IPS-11a (cell line): ENCODE measurements around the gene BCAS3.
"Not testable (repeated sequence)": the region's sequence is repeated elsewhere in the genome, so short reads cannot be mapped to it uniquely, and the experiment has no call there.

ENCODE experiments used
- H3K4me3 ChIP-seq: one replicate; pipeline ENCODE4 v1.5.1; 2013; ENCODE audit warnings: low read depth, low read length, control low read depth

BCAS3 gene

DNA sequence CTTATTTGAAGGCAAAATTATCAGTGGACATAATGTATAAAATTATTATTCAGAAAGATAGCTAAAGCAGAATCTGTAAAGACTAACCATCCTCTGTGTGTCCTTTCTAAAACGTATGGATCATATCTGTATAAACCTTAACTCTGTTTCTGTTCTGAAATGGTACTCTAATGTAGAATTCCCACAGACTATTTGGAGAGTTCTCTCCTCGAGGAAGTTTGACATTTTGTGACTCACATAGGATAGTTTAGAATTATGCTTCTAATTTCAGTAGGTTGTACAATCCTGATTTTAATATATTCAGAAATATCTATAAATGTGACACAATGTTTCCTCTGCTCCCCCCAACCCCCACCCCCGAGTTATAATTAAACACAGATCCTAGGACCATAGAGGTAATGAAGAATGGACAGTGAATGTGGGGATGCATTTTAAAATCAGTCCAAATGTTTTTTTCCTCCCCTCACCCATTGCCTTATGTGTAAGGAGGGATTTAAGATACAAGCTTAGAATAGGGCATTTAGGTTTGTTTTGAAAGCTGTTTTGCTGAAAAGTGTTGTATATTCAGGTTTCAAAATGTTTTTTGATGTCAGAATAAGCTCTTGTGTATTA, 66.8 kb downstream of the BCAS3 start:
- H3K4me3 ChIP-seq = no peak overlapping the region

DNA sequence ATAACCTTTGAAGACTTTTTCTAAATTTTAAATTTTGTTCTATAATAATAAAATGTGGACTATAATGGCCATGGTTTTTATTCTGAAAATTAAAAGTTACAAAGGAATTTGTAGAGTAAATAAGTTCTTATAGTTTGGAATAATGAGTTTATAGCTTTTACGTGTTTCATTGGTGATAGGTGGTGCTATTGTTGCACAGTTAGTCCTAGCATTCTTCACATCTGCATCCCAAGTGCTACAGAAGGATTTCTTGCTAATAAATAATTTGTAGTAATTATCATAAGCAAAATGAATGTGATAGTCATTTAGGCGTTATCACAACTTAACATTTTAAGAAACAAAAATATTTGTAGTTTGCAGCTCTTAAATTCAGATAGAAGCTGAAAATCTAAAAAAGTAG, 67.9 kb downstream of the BCAS3 start:
- no peak overlapping the region for H3K4me3 ChIP-seq

DNA sequence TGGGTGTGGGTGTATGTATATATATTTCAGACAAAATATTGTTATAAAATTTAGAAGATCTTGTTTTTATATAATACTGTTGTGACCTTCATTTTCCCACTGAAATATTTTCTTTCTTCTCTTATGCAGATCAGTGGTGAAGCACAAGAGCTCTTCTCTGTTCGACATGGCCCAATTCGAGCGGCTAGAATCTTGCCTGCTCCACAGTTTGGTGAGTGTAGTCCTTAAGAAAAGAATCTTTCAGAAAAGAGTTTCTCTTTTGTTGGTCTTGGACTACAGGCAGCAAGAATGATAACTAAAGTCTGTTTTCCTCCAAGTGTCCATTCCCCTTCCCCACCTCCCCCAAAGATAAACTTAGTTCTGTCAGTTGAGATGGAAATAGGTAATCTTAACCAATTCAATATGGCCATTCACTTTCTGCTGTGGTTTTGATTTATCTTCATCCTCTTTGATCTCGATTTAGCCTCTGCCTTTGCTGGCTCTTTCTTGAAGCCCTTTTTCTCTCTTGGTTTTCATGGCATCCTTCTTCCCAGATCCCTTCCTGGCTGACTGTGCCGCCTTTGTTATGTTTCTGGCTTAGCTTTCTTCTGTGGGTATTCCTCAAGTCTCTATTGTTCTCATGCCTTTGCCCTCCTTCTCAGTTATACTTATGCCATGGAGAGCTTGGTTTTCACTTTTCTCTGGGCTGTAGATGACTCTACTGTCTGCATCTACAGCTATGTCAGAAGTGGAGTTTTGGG, 69.6 kb downstream of the BCAS3 start:
- H3K4me3 ChIP-seq = no peak overlapping the region

DNA sequence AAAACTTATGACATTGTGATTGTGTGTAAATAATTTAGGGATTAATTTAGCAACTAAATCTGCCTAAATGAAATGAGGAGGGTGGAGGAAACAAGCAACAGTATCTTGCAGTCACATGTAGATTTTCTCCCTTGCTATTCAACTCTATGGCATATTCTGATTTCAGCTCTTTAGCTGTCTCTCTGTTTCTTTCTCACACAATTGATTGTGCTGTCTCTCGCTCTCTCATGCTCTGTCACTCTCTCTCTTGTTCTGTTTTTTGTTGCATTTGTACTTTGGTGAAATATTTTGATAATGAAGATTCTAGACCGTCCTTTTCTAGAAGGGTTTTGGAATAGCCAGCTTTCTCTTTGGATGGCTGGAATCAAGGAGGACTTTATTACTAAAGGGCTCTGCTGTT, 70.6 kb downstream of the BCAS3 start:
- no peak overlapping the region for H3K4me3 ChIP-seq

DNA sequence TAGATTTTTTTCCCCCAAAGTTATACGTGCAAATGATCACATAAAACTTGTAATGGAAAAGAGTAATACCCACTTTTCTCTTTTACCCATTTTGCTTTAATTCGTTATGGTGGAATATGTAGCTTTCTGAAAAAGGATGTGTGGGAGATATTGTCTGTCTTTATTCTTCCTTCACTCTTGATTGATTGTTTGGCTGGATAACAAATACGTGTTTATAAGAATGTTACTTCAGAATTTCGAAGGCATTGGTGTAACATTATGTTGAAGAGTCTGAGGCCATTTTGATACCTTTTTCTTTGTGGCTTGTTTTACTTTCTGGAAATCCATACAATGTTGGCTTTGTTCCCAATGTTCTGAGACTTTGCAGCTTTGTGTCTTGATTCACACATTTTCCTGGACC, 71.4 kb downstream of the BCAS3 start:
- no peak overlapping the region for H3K4me3 ChIP-seq

DNA sequence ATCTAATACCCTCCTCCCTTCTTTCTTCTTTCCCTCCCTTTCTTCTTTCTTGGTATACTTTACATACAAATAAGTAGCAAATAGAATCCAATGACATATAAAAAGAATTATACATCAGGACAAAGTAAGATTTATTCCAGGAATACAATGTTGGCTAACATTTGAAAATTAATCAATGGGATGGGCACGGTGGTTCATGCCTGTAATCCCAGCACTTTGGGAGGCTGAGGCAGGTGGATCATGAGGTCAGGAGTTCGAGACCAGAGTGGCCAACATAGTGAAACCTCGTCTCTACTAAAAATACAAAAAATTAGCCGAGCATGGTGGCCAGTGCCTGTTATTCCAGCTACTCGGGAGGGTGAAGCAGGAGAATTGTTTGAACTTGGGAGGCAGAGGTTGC, 72.1 kb downstream of the BCAS3 start:
- no peak overlapping the region for H3K4me3 ChIP-seq

DNA sequence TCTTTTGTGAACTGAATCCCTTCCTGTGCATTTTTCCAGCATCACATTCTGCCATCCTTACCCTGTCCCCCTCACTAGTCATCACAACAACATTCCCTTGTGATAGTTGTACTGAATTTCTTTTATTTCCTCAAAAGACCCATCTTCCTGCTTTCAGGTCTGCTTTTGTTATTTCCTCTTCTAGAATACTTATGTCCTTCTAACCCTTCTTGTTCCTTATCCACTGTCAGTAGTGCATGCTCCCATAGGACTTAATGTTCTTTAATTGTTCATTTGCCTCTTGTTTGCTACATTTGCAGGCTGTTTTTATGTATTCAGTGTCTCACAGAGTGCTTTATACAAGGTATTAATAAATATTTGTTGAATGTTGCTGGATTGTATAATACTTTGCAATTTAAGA, 73.0 kb downstream of the BCAS3 start:
- H3K4me3 ChIP-seq = no peak overlapping the region

DNA sequence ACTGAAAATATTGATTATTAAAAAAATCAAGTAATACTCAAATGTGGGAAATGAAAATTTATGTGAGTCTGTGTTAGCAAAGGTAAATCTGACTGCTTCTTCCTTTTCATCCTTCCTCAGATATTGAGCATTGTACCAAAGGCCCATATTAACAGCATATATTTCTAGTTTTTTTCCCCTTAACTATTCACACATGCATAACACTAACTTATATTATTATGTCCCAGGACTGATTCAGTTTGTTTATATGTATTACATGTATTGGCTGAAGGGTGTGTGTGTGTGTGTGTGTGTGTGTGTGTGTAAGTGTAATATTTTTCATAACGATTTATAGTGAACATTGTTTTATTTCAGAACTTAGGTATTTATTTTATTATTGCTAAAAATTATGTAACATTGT, 74.2 kb downstream of the BCAS3 start:
- no peak overlapping the region for H3K4me3 ChIP-seq

DNA sequence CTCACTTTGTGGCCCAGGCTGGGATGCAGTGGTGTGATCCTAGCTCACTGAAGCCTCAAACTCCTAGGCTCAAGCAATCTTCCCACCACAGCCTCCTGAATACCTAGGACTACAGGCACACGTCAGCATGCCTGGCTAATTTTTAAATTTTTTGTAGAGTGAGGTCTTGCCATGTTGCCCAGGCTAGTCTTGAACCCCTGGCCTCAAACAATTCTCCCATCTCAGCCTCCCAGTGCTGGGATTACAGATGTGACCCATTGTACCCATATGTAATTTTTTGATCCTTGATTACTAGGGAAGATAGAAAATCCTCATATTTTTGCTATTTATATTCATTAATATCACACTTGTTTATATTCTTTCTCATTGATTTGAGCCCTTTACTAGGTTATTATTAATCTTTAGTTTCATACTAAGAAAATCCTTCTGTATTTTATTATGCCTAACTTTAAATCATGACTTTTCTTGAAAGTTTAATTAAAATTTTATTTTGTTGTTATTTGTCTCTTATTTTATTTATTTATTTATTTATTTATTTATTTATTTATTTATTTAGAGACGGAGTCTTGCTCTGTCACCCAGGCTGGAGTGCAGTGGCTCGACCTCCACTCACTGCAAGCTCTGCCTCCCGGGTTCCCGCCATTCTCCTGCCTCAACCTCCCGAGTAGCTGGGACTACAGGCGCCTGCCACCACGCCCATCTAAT, 75.4 kb downstream of the BCAS3 start:
- H3K4me3 ChIP-seq = no peak overlapping the region

DNA sequence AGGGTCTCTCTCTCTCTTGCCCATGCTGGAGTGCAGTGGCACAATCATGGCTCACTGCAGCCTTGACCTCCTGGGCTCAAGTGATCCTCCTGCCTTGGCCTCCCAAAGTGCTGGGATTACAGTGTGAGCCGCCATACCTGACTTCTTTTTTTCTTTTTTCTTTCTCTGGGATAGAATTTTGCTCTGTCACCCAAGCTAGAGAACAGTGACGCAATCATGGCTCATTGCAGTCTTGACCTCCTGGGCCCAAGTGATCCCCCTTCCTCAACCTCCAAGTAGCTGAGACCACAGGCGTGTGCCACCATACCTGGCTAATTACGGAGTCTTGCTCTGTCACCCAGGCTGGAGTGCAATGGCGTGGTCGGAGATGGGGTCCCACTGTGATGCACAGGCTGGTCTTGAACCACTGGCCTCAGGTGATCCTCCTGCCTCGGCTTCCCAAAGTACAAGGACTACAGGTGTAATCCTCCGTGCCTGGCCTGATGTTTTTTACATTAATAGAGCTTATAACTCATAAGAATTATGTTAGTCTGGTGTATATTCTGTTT, 76.5 kb downstream of the BCAS3 start:
- H3K4me3 ChIP-seq = no peak overlapping the region

DNA sequence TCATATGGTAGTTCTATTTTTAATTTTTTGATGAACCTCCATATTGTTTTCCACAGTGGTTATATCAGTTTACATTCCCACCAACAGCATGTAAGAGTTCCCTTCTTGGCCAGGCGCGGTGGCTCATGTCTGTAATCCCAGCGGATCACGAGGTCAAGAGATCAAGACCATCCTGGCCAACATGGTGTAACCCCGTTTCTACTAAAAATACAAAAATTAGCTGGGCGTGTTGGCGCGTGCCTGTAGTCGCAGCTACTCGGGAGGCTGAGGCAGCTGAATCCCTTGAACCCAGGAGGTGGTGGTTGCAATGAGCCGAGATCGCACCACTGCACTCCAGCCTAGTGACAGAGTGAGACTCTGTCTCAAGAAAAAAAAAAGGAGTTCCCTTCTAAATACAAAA, 79.1 kb downstream of the BCAS3 start:
- not testable (repeated sequence) for H3K4me3 ChIP-seq

DNA sequence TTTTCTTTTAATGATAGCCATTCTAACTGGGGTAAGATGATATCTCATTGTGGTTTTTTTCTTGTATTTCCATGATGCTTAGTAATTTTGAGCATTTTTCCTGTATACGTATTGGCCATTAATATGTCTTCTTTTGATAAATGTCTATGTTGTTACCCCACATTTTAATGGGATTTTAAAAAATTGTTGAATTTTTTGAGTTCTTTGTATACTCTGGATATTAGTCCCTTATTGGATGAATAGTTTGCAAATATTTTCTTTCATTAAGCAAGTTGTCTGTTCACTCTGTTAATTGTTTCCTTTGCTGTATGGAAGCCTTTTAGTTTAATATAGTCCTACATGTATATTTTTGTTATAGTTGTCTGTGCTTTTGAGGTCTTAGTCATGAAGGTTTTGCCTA, 79.8 kb downstream of the BCAS3 start:
- H3K4me3 ChIP-seq = no peak overlapping the region

DNA sequence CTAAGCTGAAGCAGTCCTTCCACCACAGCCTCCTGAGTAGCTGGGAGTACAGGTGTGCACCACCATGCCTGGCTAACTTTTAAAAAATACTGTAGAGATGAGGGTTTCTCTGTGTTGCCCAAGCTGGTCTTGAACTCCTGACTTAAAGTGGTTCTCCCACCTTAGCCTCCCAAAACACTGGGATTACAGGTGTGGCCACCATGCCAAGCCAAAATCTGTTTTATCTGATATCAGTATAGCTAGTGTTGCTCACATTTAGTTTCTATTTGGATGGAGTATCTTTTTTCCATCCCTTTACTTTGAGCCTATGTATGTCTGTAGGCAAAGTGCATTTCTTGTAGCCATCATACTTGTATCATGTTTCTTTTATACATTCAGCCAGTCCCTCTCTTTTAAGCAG, 82.1 kb downstream of the BCAS3 start:
- H3K4me3 ChIP-seq = no peak overlapping the region

DNA sequence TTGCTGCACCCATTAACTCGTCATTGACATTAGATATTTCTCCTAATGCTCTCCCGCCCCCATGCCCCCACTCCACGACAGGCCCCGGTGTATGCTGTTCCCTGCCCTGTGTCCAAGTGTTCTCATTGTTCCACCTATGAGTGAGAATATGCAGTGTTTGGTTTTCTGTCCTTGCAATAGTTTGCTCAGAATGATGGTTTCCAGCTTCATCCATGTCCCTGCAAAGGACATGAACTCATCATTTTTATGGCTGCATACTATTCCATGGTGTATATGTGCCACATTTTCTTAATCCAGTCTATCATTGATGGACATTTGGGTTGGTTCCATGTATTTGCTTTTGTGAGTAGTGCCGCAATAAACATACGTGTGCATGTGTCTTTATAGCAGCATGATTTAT, 83.7 kb downstream of the BCAS3 start:
- not testable (repeated sequence) for H3K4me3 ChIP-seq

DNA sequence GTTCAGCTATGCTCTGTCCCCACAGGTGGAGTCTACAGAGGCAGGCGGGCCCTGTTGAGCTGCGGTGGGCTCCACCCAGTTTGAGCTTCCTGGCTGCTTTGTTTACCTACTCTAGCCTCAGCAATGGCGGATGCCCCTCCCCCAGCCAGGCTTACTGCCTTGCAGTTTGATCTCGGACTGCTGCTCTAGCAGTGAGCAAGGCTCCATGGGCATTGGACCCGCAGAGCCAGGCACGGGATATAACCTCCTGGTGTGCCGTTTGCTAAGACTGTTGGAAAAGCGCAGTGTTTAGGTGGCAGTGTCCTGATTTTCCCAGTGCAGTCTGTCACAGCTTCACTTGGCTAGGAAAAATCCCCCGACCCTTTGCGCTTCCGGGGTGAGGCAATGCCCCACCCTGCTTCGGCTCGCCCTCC, 89.1 kb downstream of the BCAS3 start:
- no peak overlapping the region for H3K4me3 ChIP-seq

DNA sequence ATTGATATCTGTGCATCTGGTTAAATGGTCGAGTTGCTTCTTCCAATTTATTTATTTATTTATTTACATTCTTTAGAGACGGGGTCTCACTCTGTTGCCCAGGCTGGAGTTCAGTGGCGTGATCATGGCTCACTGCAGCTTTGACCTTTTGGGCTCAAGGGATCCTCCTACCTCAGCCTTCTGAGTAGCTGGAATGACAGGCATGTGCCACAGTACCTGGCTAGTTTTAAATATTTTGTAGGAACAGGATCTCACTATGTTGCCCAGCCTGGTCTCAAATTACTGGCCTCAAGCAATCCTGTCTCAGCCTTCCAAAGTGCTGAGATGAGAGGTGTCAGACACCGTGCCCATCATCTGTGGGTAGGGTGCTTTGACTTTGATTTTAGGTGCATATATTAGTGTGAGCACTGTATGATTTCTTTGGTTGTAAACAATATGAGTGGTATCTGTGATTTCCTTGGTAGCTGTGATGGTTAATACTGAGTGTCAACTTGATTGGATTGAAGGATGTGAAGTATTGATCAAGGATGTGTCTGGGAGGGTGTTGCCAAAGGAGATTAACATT, 90.2 kb downstream of the BCAS3 start:
- no peak overlapping the region for H3K4me3 ChIP-seq

DNA sequence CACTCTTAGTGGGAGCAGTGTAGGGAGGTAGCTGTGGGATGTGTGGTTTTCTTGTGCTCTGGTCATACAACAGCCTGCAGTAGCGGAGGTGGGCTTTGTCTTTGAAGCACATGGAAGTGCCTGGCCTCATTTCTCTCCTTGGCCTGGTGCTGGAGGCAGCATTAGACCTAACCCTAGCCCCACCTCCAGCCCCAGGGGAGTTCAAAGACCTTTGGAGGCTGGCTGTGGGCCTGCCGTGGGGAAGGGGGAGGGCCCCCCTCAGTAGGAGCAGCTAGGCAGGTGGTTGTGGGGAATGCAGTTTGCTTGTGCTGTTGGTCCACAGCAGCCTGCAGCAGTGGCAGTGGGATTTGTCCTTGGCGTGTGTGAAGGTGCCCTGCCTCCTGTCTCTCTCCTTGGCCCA, 91.7 kb downstream of the BCAS3 start:
- no peak overlapping the region for H3K4me3 ChIP-seq

DNA sequence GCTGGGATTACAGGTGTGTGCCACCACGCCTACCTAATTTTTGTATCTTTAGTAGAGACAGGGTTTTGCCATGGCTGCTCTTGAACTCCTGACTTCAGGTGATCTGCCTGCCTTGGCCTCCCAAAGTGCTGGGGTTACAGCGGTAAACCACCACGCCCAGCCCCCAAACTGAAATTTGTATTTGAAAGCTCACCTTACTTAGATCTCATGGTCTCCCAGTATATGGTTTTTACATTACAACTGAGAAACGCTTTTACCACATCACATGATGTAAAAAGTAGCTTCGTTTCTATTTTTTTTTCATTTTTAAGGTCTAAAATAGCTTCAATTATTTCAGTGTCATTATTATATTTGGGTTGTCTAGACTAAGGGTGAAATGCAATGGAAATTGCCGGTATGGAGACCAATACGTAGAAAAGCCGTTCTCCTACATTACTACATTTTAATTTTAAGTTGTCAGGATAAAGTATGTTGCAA, 93.3 kb downstream of the BCAS3 start:
- no peak overlapping the region for H3K4me3 ChIP-seq

DNA sequence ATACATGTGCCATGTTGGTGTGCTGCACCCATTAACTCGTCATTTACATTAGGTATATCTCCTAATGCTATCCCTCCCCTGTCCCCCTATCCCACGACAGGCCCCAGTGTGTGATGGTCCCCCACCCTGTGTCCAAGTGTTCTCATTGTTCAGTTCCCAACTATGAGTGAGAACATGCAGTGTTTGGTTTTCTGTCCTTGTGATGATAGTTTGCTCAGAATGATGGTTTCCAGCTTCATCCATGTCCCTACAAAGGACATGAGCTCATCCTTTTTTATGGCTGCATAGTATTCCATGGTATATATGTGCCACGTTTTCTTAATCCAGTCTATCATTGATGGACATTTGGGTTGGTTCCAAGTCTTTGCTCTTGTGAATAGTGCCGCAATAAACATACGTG, 94.0 kb downstream of the BCAS3 start:
- H3K4me3 ChIP-seq = not testable (repeated sequence)

DNA sequence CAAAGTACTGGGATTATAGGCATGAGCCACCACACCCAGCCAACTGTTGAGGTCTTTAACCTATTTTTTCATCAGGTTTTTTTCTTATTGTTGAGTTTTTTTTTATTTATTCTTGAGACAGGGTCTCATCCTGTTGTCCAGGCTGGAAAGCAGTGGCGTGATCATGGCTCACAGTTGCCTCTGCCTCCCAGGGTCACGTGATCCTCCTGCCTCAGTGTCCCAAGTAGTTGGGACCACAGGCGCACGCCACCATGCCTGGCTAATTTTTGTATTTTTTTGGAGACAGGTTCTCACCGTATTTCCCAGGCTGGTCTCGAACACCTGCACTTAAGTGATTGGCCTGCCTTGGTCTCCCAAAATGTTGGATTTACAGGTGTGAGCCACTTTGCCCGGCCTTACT, 95.9 kb downstream of the BCAS3 start:
- no peak overlapping the region for H3K4me3 ChIP-seq

DNA sequence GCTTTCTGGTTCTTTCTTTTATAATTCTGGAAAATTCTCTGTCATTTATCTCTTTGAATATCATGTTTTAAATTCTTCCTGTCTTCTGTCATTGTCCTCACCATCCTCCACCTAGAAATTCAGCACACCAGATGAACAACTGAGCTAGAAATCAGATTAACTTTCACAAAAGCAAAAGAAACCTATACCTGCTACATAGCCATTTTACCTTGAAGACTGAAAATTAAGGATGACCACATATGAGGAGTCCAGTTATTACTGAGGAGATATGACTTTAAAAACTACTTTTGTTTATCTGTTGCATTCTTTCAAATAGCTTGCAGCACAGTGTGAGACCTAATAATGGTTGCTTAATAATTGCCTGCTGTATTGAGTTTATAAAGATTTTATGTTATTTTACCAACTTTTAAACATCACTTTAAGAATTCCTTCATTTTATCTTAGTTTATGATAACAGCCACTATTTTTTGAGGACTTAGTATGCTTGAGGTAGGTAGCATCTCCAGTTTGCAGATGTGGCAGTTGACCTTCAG, 104.3 kb downstream of the BCAS3 start:
- no peak overlapping the region for H3K4me3 ChIP-seq
